H9 (cell line): ENCODE measurements around the gene CEP192. TPM values are rescaled to one million over a fixed set of nuclear protein-coding genes. Genes with fewer than 3 reads are reported as not detected.

Source experiments
- DNase-seq: peaks from one replicate; pipeline ENCODE4 v3.0.0-alpha.2; 2017
- H2AFZ ChIP-seq: one replicate; pipeline ENCODE4 v1.6.1; 2013; ENCODE audit warnings: mild to moderate bottlenecking, low read length, control low read depth, moderate library complexity
- H2AK5ac ChIP-seq: 2 replicates; pipeline ENCODE4 v1.6.1; 2013; ENCODE audit warnings: low read length, control low read depth, mixed read lengths; ENCODE audit not compliant: insufficient read length
- H2BK120ac ChIP-seq: one replicate; pipeline ENCODE4 v1.6.1; 2013; ENCODE audit warnings: low read depth, mild to moderate bottlenecking, low read length, control low read depth, inconsistent platforms; ENCODE audit not compliant: poor library complexity, severe bottlenecking
- H2BK12ac ChIP-seq: 2 replicates; pipeline ENCODE4 v1.6.1; 2013; ENCODE audit warnings: low read length, control low read depth, mixed read lengths, low read depth; ENCODE audit not compliant: insufficient read length
- H2BK15ac ChIP-seq: 2 replicates; pipeline ENCODE4 v1.6.1; 2013; ENCODE audit warnings: low read depth, low read length, control low read depth
- H2BK20ac ChIP-seq: one replicate; pipeline ENCODE4 v1.6.1; 2013; ENCODE audit warnings: low read depth, mild to moderate bottlenecking, low read length, control low read depth, inconsistent platforms; ENCODE audit not compliant: poor library complexity, severe bottlenecking
- H2BK5ac ChIP-seq: 2 replicates; pipeline ENCODE4 v1.6.1; 2013; ENCODE audit warnings: low read length, control low read depth, mixed read lengths; ENCODE audit not compliant: insufficient read length
- H3K14ac ChIP-seq: 2 replicates; pipeline ENCODE4 v1.6.1; 2013; ENCODE audit warnings: low read length, control low read depth; ENCODE audit not compliant: insufficient read depth
- H3K18ac ChIP-seq: 2 replicates; pipeline ENCODE4 v1.6.1; 2013; ENCODE audit warnings: low read depth, mild to moderate bottlenecking, mixed read lengths, low read length, control low read depth; ENCODE audit not compliant: insufficient read length
- H3K23ac ChIP-seq: 2 replicates; pipeline ENCODE4 v1.6.1; 2013; ENCODE audit warnings: low read length, control low read depth, mixed read lengths, low read depth; ENCODE audit not compliant: insufficient read length
- H3K23me2 ChIP-seq: 2 replicates; pipeline ENCODE4 v1.6.1; 2013; ENCODE audit warnings: low read depth, mild to moderate bottlenecking, mixed read lengths, low read length, control low read depth; ENCODE audit not compliant: insufficient read length, poor library complexity, severe bottlenecking
- H3K27ac ChIP-seq: 2 replicates; pipeline ENCODE4 v1.5.1; 2013; ENCODE audit warnings: low read length, control low read depth, mixed read lengths, low read depth; ENCODE audit not compliant: insufficient read length
- H3K27me3 ChIP-seq: 2 replicates; pipeline ENCODE4 v1.6.1; 2013; ENCODE audit warnings: low read length, control low read depth, inconsistent platforms; ENCODE audit not compliant: insufficient read depth
- H3K4ac ChIP-seq: 2 replicates; pipeline ENCODE4 v1.6.1; 2013; ENCODE audit warnings: low read depth, mild to moderate bottlenecking, control low read depth, inconsistent platforms, low read length, moderate library complexity
- H3K4me1 ChIP-seq: 2 replicates; pipeline ENCODE4 v1.6.1; 2013; ENCODE audit warnings: low read length, control low read depth, inconsistent platforms; ENCODE audit not compliant: insufficient read depth
- H3K4me2 ChIP-seq: 2 replicates; pipeline ENCODE4 v1.6.1; 2013; ENCODE audit warnings: low read length, control low read depth, mixed read lengths; ENCODE audit not compliant: insufficient read length, insufficient read depth
- H3K56ac ChIP-seq: 2 replicates; pipeline ENCODE4 v1.6.1; 2013; ENCODE audit warnings: low read depth, mild to moderate bottlenecking, mixed read lengths, low read length, control low read depth; ENCODE audit not compliant: insufficient read length
- H3K79me1 ChIP-seq: 2 replicates; pipeline ENCODE4 v1.6.1; 2013; ENCODE audit warnings: low read depth, mild to moderate bottlenecking, moderate library complexity, low read length, control low read depth, inconsistent platforms; ENCODE audit not compliant: insufficient read depth, poor library complexity, severe bottlenecking
- H3K79me2 ChIP-seq: 2 replicates; pipeline ENCODE4 v1.6.1; 2013; ENCODE audit warnings: low read length, control low read depth, inconsistent platforms; ENCODE audit not compliant: insufficient read depth
- H3K9ac ChIP-seq: 2 replicates; pipeline ENCODE4 v1.6.1; 2013; ENCODE audit warnings: low read length, control low read depth, mixed read lengths; ENCODE audit not compliant: insufficient read length; ENCODE audit errors: extremely low read depth
- H3K9me3 ChIP-seq: one replicate; pipeline ENCODE4 v1.6.1; 2013; ENCODE audit warnings: low read depth, low read length, inconsistent platforms; ENCODE audit not compliant: control insufficient read depth
- H3T11ph ChIP-seq: one replicate; pipeline ENCODE4 v1.6.1; 2013; ENCODE audit warnings: mild to moderate bottlenecking, low read length, control low read depth, inconsistent platforms
- H4K20me1 ChIP-seq: one replicate; pipeline ENCODE4 v1.6.1; 2013; ENCODE audit not compliant: control insufficient read depth, insufficient read length, insufficient read depth
- H4K5ac ChIP-seq: 2 replicates; pipeline ENCODE4 v1.6.1; 2013; ENCODE audit warnings: low read depth, mild to moderate bottlenecking, mixed read lengths, low read length, control low read depth; ENCODE audit not compliant: insufficient read length
- H4K8ac ChIP-seq: replicated peaks from 2 replicates; pipeline ENCODE4 v1.6.1; 2013; ENCODE audit warnings: low read length, control low read depth, mixed read lengths, low read depth; ENCODE audit not compliant: insufficient read length
- H4K91ac ChIP-seq: 2 replicates; pipeline ENCODE4 v1.6.1; 2013; ENCODE audit warnings: low read depth, mild to moderate bottlenecking, moderate library complexity, mixed read lengths, low read length, control low read depth; ENCODE audit not compliant: insufficient read length
- H3K27ac Mint-ChIP-seq, 3 experiments: 2 replicates in 2 of 3; 3 replicates in 1 of 3; pipeline ENCODE4 v1.8.0; 2020 to 2021; ENCODE audit warnings: mixed read lengths in 3 of 3, mild to moderate bottlenecking in 1 of 3, moderate library complexity in 1 of 3
- H3K27me3 Mint-ChIP-seq: 2 replicates; pipeline ENCODE4 v1.8.0; 2021; ENCODE audit warnings: low read depth, mild to moderate bottlenecking, moderate library complexity, mixed read lengths
- H3K36me3 Mint-ChIP-seq, 3 experiments: 2 replicates in 2 of 3; 3 replicates in 1 of 3; pipeline ENCODE4 v1.8.0; 2020 to 2021; ENCODE audit warnings: low read depth in 3 of 3, mixed read lengths in 3 of 3; ENCODE audit not compliant: insufficient read depth in 1 of 3
- H3K4me1 Mint-ChIP-seq, 2 experiments: 2 replicates each; pipeline ENCODE4 v1.8.0; 2020; ENCODE audit warnings: mixed read lengths in 2 of 2
- H3K4me3 Mint-ChIP-seq, 2 experiments: 2 replicates in 1 of 2; 3 replicates in 1 of 2; pipeline ENCODE4 v1.8.0; 2020 to 2021; ENCODE audit warnings: mild to moderate bottlenecking in 2 of 2, mixed read lengths in 2 of 2, moderate library complexity in 1 of 2
- H3K9me3 Mint-ChIP-seq, 2 experiments: 2 replicates in 1 of 2; 3 replicates in 1 of 2; pipeline ENCODE4 v1.8.0; 2020; ENCODE audit warnings: mild to moderate bottlenecking in 2 of 2, mixed read lengths in 2 of 2, moderate library complexity in 1 of 2
- CTCF ChIP-seq: fragments of 200-600 bp; sonication (generic); conservative IDR thresholded peaks from 3 replicates; pipeline ENCODE4 v1.8.0; 2021; ENCODE audit warnings: antibody characterized with exemption, mild to moderate bottlenecking
- WGBS: extraction: QIAGEN DNeasy Blood & Tissue Kit; methylation state at CpG from one replicate; pipeline ENCODE4 v1.1.7; 2013; ENCODE audit warnings: missing lambda C conversion rate, low lambda C conversion rate, mixed read lengths; ENCODE audit not compliant: insufficient read length; ENCODE audit errors: extremely low coverage; 5-methylcytosine and 5-hydroxymethylcytosine counted together
- total RNA-seq: library from RNA; stranded (reverse); gene quantifications from 2 replicates; pipeline ENCODE4 v1.2.1, GENCODE V29; 2021

The CEP192 gene
- total RNA-seq, 1 experiment from 2014 or later = 23.5 TPM

DNA sequence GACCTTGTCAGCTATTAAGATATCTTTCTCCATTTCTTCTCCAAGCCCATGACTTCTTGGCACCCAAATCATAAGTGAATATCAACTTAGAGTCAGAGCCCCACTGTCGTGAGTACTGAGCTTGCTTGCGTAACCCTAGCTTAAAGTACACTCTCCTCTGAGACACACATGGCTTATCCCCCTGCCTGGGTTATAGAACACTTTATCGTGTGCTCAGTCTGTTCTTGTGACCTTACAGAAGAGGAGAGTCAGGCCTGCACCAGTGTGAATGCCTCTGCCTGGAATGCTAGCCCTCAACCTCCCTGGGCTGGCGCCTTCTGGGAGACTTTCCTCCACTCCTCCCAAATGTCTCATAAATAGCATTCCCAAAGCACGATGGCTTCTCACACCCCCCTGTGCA lies 79.3 kb downstream of the CEP192 start:
- Histone ChIP-seq H4K5ac (no peak overlapping the region), H2BK15ac (no peak overlapping the region), H3K23ac (no peak overlapping the region), H4K8ac (no peak overlapping the region), H3K23me2 (no peaks in the 10 kb centered on the region), H3K79me1 (no peaks in the 10 kb centered on the region), H3K18ac (no peak overlapping the region), H3K27ac (no peak overlapping the region), H2BK120ac (no peak overlapping the region), H2AFZ (no peak overlapping the region), H3K4ac (no peak overlapping the region), H2BK5ac (no peak overlapping the region), H3K56ac (no peak overlapping the region), H2BK20ac (no peak overlapping the region), H3K9ac (no peak overlapping the region), H4K91ac (no peak overlapping the region), H2BK12ac (no peak overlapping the region), H2AK5ac (no peak overlapping the region), H3K14ac (no peak overlapping the region), H3K4me2 (no peak overlapping the region), H3K27me3 (no peaks in the 10 kb centered on the region), H3T11ph (no peak overlapping the region), H3K79me2 (no peaks in the 10 kb centered on the region), H3K4me1 (no peaks in the 10 kb centered on the region; the same call in 1 of the 2 replicates), H4K20me1 (no peaks in the 10 kb centered on the region), H3K9me3 (no peaks in the 10 kb centered on the region)
- TF ChIP-seq CTCF = no peak
- no peaks in the 10 kb centered on the region for H3K27me3 Mint-ChIP-seq
- DNase-seq = no peak
- no peak overlapping the region for H3K4me3 Mint-ChIP-seq
- peaks cover 10 to 23% of the 10 kb centered on the region in 2 experiments for H3K4me1 Mint-ChIP-seq
- no CpG with 5 or more reads among the region's 5 CpGs for WGBS
- H3K36me3 Mint-ChIP-seq = peaks cover 31 to 79% (median 55%) of the 10 kb centered on the region in 3 experiments; a peak in 6 of 7 replicates
- peak overlapping the region in 1 of 3 experiments; percentile 44; a peak in 1 of 7 replicates for H3K27ac Mint-ChIP-seq
- no peaks in the 10 kb centered on the region for H3K9me3 Mint-ChIP-seq
